HepG2 (cell line): ENCODE results near the gene TTLL6. TPM values are rescaled to one million over a fixed set of nuclear protein-coding genes. Genes with fewer than 3 reads are reported as not detected.
A peak's percentile ranks its signal among the peaks of the same experiment; 100 is the strongest.

Experiments
- MTF2 ChIP-seq: sonication (generic); formaldehyde crosslinking; IDR thresholded peaks from 2 replicates; pipeline ENCODE4 v1.5.0; 2020; ENCODE audit warnings: missing genetic modification reagents, borderline replicate concordance
- POLR2AphosphoS2 ChIP-seq: IDR thresholded peaks from 2 replicates; pipeline ENCODE4 v1.6.1; 2011; ENCODE audit warnings: low read depth, low read length, improper control_type of control experiment
- RFXAP ChIP-seq: sonication (generic); formaldehyde crosslinking; IDR thresholded peaks from 2 replicates; pipeline ENCODE4 v1.4.0; 2020; ENCODE audit warnings: missing genetic modification reagents, borderline replicate concordance
- SMARCC2 ChIP-seq: fragments of 450-650 bp; IDR thresholded peaks from 2 replicates; pipeline ENCODE4 v1.6.1; 2017; ENCODE audit warnings: antibody characterized with exemption, mild to moderate bottlenecking
- TAF1 ChIP-seq: sonication (generic); formaldehyde crosslinking; IDR thresholded peaks from 2 replicates; pipeline ENCODE4 v1.4.0; 2020; ENCODE audit warnings: missing genetic modification reagents
- ZBTB7A ChIP-seq: sonication (generic); formaldehyde crosslinking; IDR thresholded peaks from 2 replicates; pipeline ENCODE4 v1.8.0; 2022; ENCODE audit warnings: mild to moderate bottlenecking, missing genetic modification reagents
- ZNF546 ChIP-seq: sonication (generic); formaldehyde crosslinking; conservative IDR thresholded peaks from 2 replicates; pipeline ENCODE4 v1.8.1; 2023; ENCODE audit warnings: mild to moderate bottlenecking, missing genetic modification reagents
- ZNF556 ChIP-seq: sonication (generic); formaldehyde crosslinking; IDR thresholded peaks from 2 replicates; pipeline ENCODE4 v1.4.0; 2020; ENCODE audit warnings: mild to moderate bottlenecking, missing genetic modification reagents, borderline replicate concordance
- ZNF674 ChIP-seq: sonication (generic); formaldehyde crosslinking; IDR thresholded peaks from 2 replicates; pipeline ENCODE4 v1.5.0; 2020; ENCODE audit warnings: low read depth, mild to moderate bottlenecking, missing genetic modification reagents
- ZNF75D ChIP-seq: sonication (generic); formaldehyde crosslinking; IDR thresholded peaks from 2 replicates; pipeline ENCODE4 v1.8.1; 2023; ENCODE audit warnings: missing genetic modification reagents, mild to moderate bottlenecking, borderline replicate concordance
- polyA plus RNA-seq, 8 experiments: library from polyadenylated mRNA; depleted of rRNA in 3 of 8; stranded (reverse) in 7 of 8; unstranded in 1 of 8; fragments of >200 nt; fragmentation: Illumina TruSeq in 4 of 8; extraction: Trizol in 4 of 8; gene quantifications; 2 replicates each; pipeline versions ENCODE4 v1.2.1 to v1.2.3, GENCODE V29; 2011 to 2016; ENCODE audit warnings: low read depth in 4 of 8, missing spikeins in 1 of 8, mixed read lengths in 1 of 8; ENCODE audit not compliant: insufficient read depth in 1 of 8
- total RNA-seq, 5 experiments: library from RNA; depleted of rRNA; stranded (reverse); fragments of >200 nt; fragmentation: Illumina TruSeq; extraction: Trizol; gene quantifications; 2 replicates each; pipeline ENCODE4 v1.2.3, GENCODE V29; 2016; ENCODE audit warnings: low read depth in 1 of 5
- TF ChIP-seq, protein P1 (sequence below): sonication (generic); formaldehyde crosslinking; IDR thresholded peaks from 2 replicates; pipeline ENCODE4 v1.4.0; 2020; ENCODE audit warnings: mild to moderate bottlenecking, missing genetic modification reagents, borderline replicate concordance
- TF ChIP-seq, protein P2 (sequence below): sonication (generic); formaldehyde crosslinking; IDR thresholded peaks from 2 replicates; pipeline ENCODE4 v1.9.0; 2021; ENCODE audit warnings: mild to moderate bottlenecking, missing genetic modification reagents
- TF ChIP-seq, protein P3 (sequence below): sonication (generic); formaldehyde crosslinking; IDR thresholded peaks from 2 replicates; pipeline ENCODE4 v1.5.1; 2020; ENCODE audit warnings: mild to moderate bottlenecking, moderate library complexity, missing genetic modification reagents
- TF ChIP-seq, protein P4 (sequence below): IDR thresholded peaks from 2 replicates; pipeline ENCODE4 v1.6.1; 2016; ENCODE audit warnings: missing compliant biosample characterization, missing genetic modification reagents, borderline replicate concordance

TTLL6 gene
- total and polyA plus RNA-seq, 2 of the 13 experiments (the other 11 are each of a cell fraction or from before 2014, with no cell fraction given), result 0.04 to 0.08 TPM

DNA sequence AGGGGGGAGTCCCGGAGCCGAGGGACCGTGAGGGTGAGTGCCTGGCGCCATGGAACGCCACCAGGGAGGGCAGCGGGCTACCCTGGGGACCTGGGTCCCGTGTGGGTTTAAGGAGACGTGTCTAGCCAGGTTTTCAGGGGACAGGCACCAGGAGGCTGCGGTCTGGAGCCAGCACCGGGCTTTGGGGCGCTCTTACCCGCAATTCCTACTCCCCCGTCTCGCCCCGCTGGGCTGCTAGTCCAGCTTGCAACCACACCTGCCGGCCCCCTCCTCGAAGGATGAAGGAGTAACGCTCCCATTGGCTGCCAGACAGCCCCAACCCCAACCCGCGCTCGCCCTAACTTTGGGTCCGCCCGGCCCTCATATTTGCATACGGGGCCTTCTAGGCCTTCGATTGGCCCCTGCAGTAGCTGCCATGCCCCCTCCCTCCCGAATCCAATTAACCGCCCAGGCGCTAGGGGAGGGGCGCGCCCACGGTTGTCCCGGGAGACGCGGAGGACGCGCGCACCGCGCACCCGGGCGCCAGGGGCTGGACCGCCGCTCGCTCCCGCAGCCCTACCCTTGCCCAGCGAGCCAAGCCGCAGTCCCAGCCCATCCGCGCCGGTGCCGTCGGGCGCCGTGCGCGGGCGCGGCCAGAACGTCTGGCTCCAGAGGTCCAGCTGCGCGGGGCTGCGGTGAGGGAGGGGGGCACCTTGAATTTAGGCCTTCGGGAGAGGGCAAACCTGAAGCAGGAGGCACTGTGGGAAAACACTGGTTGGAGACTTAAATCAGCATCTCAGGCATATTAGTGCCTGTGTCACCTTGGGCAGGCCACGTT is at the start of gene TTLL6 (continued):
- TF ChIP-seq ZBTB7A (CRISPR knock-in tag), result no peak
- TF ChIP-seq, protein P1, sequence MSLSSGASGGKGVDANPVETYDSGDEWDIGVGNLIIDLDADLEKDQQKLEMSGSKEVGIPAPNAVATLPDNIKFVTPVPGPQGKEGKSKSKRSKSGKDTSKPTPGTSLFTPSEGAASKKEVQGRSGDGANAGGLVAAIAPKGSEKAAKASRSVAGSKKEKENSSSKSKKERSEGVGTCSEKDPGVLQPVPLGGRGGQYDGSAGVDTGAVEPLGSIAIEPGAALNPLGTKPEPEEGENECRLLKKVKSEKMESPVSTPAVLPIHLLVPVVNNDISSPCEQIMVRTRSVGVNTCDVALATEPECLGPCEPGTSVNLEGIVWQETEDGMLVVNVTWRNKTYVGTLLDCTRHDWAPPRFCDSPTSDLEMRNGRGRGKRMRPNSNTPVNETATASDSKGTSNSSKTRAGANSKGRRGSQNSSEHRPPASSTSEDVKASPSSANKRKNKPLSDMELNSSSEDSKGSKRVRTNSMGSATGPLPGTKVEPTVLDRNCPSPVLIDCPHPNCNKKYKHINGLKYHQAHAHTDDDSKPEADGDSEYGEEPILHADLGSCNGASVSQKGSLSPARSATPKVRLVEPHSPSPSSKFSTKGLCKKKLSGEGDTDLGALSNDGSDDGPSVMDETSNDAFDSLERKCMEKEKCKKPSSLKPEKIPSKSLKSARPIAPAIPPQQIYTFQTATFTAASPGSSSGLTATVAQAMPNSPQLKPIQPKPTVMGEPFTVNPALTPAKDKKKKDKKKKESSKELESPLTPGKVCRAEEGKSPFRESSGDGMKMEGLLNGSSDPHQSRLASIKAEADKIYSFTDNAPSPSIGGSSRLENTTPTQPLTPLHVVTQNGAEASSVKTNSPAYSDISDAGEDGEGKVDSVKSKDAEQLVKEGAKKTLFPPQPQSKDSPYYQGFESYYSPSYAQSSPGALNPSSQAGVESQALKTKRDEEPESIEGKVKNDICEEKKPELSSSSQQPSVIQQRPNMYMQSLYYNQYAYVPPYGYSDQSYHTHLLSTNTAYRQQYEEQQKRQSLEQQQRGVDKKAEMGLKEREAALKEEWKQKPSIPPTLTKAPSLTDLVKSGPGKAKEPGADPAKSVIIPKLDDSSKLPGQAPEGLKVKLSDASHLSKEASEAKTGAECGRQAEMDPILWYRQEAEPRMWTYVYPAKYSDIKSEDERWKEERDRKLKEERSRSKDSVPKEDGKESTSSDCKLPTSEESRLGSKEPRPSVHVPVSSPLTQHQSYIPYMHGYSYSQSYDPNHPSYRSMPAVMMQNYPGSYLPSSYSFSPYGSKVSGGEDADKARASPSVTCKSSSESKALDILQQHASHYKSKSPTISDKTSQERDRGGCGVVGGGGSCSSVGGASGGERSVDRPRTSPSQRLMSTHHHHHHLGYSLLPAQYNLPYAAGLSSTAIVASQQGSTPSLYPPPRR (CRISPR knock-in tag), result no peak
- TF ChIP-seq ZNF674, result no peak
- TF ChIP-seq, protein P2, sequence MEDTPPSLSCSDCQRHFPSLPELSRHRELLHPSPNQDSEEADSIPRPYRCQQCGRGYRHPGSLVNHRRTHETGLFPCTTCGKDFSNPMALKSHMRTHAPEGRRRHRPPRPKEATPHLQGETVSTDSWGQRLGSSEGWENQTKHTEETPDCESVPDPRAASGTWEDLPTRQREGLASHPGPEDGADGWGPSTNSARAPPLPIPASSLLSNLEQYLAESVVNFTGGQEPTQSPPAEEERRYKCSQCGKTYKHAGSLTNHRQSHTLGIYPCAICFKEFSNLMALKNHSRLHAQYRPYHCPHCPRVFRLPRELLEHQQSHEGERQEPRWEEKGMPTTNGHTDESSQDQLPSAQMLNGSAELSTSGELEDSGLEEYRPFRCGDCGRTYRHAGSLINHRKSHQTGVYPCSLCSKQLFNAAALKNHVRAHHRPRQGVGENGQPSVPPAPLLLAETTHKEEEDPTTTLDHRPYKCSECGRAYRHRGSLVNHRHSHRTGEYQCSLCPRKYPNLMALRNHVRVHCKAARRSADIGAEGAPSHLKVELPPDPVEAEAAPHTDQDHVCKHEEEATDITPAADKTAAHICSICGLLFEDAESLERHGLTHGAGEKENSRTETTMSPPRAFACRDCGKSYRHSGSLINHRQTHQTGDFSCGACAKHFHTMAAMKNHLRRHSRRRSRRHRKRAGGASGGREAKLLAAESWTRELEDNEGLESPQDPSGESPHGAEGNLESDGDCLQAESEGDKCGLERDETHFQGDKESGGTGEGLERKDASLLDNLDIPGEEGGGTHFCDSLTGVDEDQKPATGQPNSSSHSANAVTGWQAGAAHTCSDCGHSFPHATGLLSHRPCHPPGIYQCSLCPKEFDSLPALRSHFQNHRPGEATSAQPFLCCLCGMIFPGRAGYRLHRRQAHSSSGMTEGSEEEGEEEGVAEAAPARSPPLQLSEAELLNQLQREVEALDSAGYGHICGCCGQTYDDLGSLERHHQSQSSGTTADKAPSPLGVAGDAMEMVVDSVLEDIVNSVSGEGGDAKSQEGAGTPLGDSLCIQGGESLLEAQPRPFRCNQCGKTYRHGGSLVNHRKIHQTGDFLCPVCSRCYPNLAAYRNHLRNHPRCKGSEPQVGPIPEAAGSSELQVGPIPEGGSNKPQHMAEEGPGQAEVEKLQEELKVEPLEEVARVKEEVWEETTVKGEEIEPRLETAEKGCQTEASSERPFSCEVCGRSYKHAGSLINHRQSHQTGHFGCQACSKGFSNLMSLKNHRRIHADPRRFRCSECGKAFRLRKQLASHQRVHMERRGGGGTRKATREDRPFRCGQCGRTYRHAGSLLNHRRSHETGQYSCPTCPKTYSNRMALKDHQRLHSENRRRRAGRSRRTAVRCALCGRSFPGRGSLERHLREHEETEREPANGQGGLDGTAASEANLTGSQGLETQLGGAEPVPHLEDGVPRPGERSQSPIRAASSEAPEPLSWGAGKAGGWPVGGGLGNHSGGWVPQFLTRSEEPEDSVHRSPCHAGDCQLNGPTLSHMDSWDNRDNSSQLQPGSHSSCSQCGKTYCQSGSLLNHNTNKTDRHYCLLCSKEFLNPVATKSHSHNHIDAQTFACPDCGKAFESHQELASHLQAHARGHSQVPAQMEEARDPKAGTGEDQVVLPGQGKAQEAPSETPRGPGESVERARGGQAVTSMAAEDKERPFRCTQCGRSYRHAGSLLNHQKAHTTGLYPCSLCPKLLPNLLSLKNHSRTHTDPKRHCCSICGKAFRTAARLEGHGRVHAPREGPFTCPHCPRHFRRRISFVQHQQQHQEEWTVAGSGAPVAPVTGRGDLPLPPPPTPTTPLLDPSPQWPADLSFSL (CRISPR knock-in tag), result no peak
- TF ChIP-seq, protein P3, sequence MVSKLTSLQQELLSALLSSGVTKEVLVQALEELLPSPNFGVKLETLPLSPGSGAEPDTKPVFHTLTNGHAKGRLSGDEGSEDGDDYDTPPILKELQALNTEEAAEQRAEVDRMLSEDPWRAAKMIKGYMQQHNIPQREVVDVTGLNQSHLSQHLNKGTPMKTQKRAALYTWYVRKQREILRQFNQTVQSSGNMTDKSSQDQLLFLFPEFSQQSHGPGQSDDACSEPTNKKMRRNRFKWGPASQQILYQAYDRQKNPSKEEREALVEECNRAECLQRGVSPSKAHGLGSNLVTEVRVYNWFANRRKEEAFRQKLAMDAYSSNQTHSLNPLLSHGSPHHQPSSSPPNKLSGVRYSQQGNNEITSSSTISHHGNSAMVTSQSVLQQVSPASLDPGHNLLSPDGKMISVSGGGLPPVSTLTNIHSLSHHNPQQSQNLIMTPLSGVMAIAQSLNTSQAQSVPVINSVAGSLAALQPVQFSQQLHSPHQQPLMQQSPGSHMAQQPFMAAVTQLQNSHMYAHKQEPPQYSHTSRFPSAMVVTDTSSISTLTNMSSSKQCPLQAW (CRISPR knock-in tag), result 0 out of 2 replicates have a peak, but pooled peaks have one; percentile 7
- TF ChIP-seq SMARCC2, result no peak
- TF ChIP-seq TAF1 (CRISPR knock-in tag), result 0 out of 2 replicates have a peak, but pooled peaks have one; percentile 15
- no peak for TF ChIP-seq POLR2AphosphoS2
- TF ChIP-seq MTF2 (CRISPR knock-in tag), result no peak
- TF ChIP-seq ZNF75D, result no peak
- TF ChIP-seq ZNF556, result 0 out of 2 replicates have a peak, but pooled peaks have one; percentile 21
- no peak for TF ChIP-seq ZNF546
- no peak; the same call in 1 of the 2 replicates for TF ChIP-seq RFXAP (CRISPR knock-in tag)
- TF ChIP-seq, protein P4, sequence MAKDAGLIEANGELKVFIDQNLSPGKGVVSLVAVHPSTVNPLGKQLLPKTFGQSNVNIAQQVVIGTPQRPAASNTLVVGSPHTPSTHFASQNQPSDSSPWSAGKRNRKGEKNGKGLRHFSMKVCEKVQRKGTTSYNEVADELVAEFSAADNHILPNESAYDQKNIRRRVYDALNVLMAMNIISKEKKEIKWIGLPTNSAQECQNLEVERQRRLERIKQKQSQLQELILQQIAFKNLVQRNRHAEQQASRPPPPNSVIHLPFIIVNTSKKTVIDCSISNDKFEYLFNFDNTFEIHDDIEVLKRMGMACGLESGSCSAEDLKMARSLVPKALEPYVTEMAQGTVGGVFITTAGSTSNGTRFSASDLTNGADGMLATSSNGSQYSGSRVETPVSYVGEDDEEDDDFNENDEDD (CRISPR knock-in tag), result no peak
